ENCODE results near the gene FAM163A.

GRCh38 chr1:179828554-179829110, 85.5 kb downstream of the FAM163A start:
- TF ChIP-seq POLR2A (IDR thresholded peaks at IDR 0.05) (no peak), CTCF (IDR thresholded peaks at IDR 0.05) (no peak), EP300 (IDR thresholded peaks at IDR 0.05) (no peak)
